Esophagus squamous epithelium (tissue), 4 donors: Measurements from ENCODE around the gene LSM3.

Source experiments
- POLR2A ChIP-seq, 4 donors: fragments of 450-650 bp; IDR thresholded peaks; one replicate each; pipeline ENCODE4 v1.6.1; 2017; ENCODE audit warnings: antibody characterized with exemption in 4 of 4, mild to moderate bottlenecking in 4 of 4, moderate library complexity in 3 of 4
- TF ChIP-seq, protein P1 (sequence below), 6 experiments: fragments of 450-650 bp in 4 of 6; fragments of 200-600 bp in 2 of 6; sonication (generic) in 2 of 6; IDR thresholded peaks; one replicate each; pipeline ENCODE4 v1.5.1; 2016 to 2019; ENCODE audit warnings: antibody characterized with exemption in 6 of 6, mild to moderate bottlenecking in 4 of 6, moderate library complexity in 4 of 6

DNA sequence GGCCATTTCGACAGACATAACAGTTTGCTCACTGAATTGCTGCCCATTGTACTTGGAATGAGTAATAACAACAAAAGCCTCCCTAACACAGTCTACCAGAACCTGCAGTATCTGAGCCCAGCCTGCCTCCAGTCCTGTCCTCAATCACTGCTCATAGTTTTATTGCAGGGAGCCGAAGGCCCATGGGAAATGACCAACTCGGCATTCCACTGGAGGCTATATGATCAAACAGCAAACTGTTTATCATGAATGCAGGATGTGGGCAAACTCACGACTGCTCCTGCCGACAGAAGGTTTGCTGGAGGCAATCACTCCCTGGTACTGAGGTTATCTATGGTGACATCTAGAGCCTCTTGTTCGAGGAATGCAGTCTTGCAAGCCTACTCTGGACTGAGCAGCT, 46.3 kb downstream of the LSM3 start:
- TF ChIP-seq, protein P1, sequence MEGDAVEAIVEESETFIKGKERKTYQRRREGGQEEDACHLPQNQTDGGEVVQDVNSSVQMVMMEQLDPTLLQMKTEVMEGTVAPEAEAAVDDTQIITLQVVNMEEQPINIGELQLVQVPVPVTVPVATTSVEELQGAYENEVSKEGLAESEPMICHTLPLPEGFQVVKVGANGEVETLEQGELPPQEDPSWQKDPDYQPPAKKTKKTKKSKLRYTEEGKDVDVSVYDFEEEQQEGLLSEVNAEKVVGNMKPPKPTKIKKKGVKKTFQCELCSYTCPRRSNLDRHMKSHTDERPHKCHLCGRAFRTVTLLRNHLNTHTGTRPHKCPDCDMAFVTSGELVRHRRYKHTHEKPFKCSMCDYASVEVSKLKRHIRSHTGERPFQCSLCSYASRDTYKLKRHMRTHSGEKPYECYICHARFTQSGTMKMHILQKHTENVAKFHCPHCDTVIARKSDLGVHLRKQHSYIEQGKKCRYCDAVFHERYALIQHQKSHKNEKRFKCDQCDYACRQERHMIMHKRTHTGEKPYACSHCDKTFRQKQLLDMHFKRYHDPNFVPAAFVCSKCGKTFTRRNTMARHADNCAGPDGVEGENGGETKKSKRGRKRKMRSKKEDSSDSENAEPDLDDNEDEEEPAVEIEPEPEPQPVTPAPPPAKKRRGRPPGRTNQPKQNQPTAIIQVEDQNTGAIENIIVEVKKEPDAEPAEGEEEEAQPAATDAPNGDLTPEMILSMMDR (IDR thresholded peaks at IDR 0.05), result no peak
- TF ChIP-seq POLR2A (IDR thresholded peaks at IDR 0.05), result no peak
